H4 (cell line): Measurements from ENCODE around the gene ZNF513. TPM values are rescaled to one million over a fixed set of nuclear protein-coding genes. Genes with fewer than 3 reads are reported as not detected.
"Not testable (repeated sequence)": the region's sequence is repeated elsewhere in the genome, so short reads cannot be mapped to it uniquely, and the experiment has no call there.

Experiments used
- DNase-seq: peaks from one replicate; pipeline ENCODE4 v3.0.0-alpha.2; 2015; ENCODE audit warnings: low spot score
- total RNA-seq: library from RNA; depleted of rRNA; stranded (reverse); fragments of >200 nt; shearing (Covaris generic); gene quantifications from 2 replicates; pipeline ENCODE4 v1.2.3, GENCODE V29; 2014; rRNA removed

Gene ZNF513
- total RNA-seq, 1 experiment from 2014 or later: 2.8 TPM

GRCh38 chr2:27356056-27356381 is 24.5 kb downstream of the ZNF513 start:
- DNase-seq: no peak

- DNase-seq: no peak
Measured at GRCh38 chr2:27354597-27354927, 26.0 kb downstream of the ZNF513 start.

GRCh38 chr2:27353762-27354596 is 26.6 kb downstream of the ZNF513 start:
- DNase-seq: no peak

- not testable (repeated sequence) for DNase-seq
Measured at GRCh38 chr2:27353386-27353761, 27.2 kb downstream of the ZNF513 start.

GRCh38 chr2:27351802-27352598 is 28.5 kb downstream of the ZNF513 start:
- no peak for DNase-seq

GRCh38 chr2:27350106-27350693 is 30.3 kb downstream of the ZNF513 start:
- DNase-seq: no peak

- no peak for DNase-seq
Measured at GRCh38 chr2:27347641-27348040, 32.9 kb downstream of the ZNF513 start.

- no peak for DNase-seq
Measured at GRCh38 chr2:27336173-27336572, 44.4 kb downstream of the ZNF513 start.

- no peak for DNase-seq
Measured at GRCh38 chr2:27335311-27335710, 45.2 kb downstream of the ZNF513 start.

Other genes with a start within 250 kb of the ZNF513 start
- gene PREB, start 246.1 kb downstream of the ZNF513 start, total RNA-seq: 37.0 and 51.9 TPM in 2 replicates
- not detected in 2 replicates for gene PRR30, start 241.3 kb downstream of the ZNF513 start, total RNA-seq
- not detected in 2 replicates for gene TCF23, start 231.7 kb downstream of the ZNF513 start, total RNA-seq
- gene ATRAID, start 168.7 kb downstream of the ZNF513 start, total RNA-seq: 196 and 202 TPM in 2 replicates
- gene SLC5A6, start 168.5 kb downstream of the ZNF513 start, total RNA-seq: 22.6 and 26.2 TPM in 2 replicates
- 4.7 and 6.9 TPM in 2 replicates for gene CAD, start 163.4 kb downstream of the ZNF513 start, total RNA-seq
- 0.46 and 0.49 TPM in 2 replicates for gene SLC30A3, start 117.7 kb downstream of the ZNF513 start, total RNA-seq
- not detected in 2 replicates for gene DNAJC5G, start 105.3 kb downstream of the ZNF513 start, total RNA-seq
- gene TRIM54, start 98.3 kb downstream of the ZNF513 start, total RNA-seq: 0.35 TPM in 1 of 2 replicates, not detected in the other
- gene UCN, start 72.3 kb downstream of the ZNF513 start, total RNA-seq: 0.53 TPM in 1 of 2 replicates, not detected in the other
- gene MPV17, start 57.6 kb downstream of the ZNF513 start, total RNA-seq: 52.9 and 61.7 TPM in 2 replicates
- gene GTF3C2, start 24.0 kb downstream of the ZNF513 start, total RNA-seq: 24.5 and 29.9 TPM in 2 replicates
- 15.0 and 23.8 TPM in 2 replicates for gene EIF2B4, start 10.4 kb downstream of the ZNF513 start, total RNA-seq
- gene SNX17, start 10.1 kb downstream of the ZNF513 start, total RNA-seq: 79.6 and 84.6 TPM in 2 replicates
- gene PPM1G, start 28.9 kb upstream of the ZNF513 start, total RNA-seq: 72.0 and 81.7 TPM in 2 replicates
- gene NRBP1, start 47.9 kb upstream of the ZNF513 start, total RNA-seq: 99.9 and 102 TPM in 2 replicates
- not detected in 2 replicates for gene KRTCAP3, start 61.6 kb upstream of the ZNF513 start, total RNA-seq
- 4.5 and 6.3 TPM in 2 replicates for gene IFT172, start 109.0 kb upstream of the ZNF513 start, total RNA-seq
- 0.16 and 0.29 TPM in 2 replicates for gene FNDC4, start 114.5 kb upstream of the ZNF513 start, total RNA-seq
- not detected in 2 replicates for gene GCKR, start 116.1 kb upstream of the ZNF513 start, total RNA-seq
- 16.9 and 18.0 TPM in 2 replicates for gene ZNF512, start 202.3 kb upstream of the ZNF513 start, total RNA-seq
- gene CCDC121, start 248.3 kb upstream of the ZNF513 start, total RNA-seq: 1.5 and 1.9 TPM in 2 replicates
- 22.3 and 29.9 TPM in 2 replicates for gene GPN1, start 248.3 kb upstream of the ZNF513 start, total RNA-seq